IMR-90 (cell line): ENCODE data around the gene POU2F1.

Experiments used
- BHLHE40 ChIP-seq: fragments of 150-350 bp; IDR thresholded peaks from 2 replicates; pipeline ENCODE4 v1.6.1; 2016; ENCODE audit warnings: mild to moderate bottlenecking, low read depth, low read length
- CEBPB ChIP-seq: IDR thresholded peaks from 2 replicates; pipeline ENCODE4 v1.6.1; 2012; ENCODE audit warnings: low read depth, low read length, improper control_type of control experiment
- CTCF ChIP-seq: conservative IDR thresholded peaks from 2 replicates; pipeline ENCODE4 v1.5.1; 2012; ENCODE audit warnings: mild to moderate bottlenecking, low read depth, low read length, improper control_type of control experiment
- MXI1 ChIP-seq: IDR thresholded peaks from 2 replicates; pipeline ENCODE4 v1.6.1; 2012; ENCODE audit warnings: low read depth, mild to moderate bottlenecking, low read length, moderate library complexity, borderline replicate concordance
- NFE2L2 ChIP-seq: fragments of 150-350 bp; IDR thresholded peaks from 2 replicates; pipeline ENCODE4 v1.6.1; 2016; ENCODE audit warnings: low read depth, mild to moderate bottlenecking, low read length
- POLR2A ChIP-seq: IDR thresholded peaks from 2 replicates; pipeline ENCODE4 v1.6.1; 2012; ENCODE audit warnings: mild to moderate bottlenecking, low read depth, low read length
- RAD21 ChIP-seq: IDR thresholded peaks from 2 replicates; pipeline ENCODE4 v1.6.1; 2012; ENCODE audit warnings: low read length, improper control_type of control experiment
- RCOR1 ChIP-seq: IDR thresholded peaks from 2 replicates; pipeline ENCODE4 v1.6.1; 2012; ENCODE audit warnings: mild to moderate bottlenecking, low read length, improper control_type of control experiment; ENCODE audit not compliant: insufficient replicate concordance
- RFX5 ChIP-seq: IDR thresholded peaks from 2 replicates; pipeline ENCODE4 v1.8.0; 2012; ENCODE audit warnings: low read depth, mild to moderate bottlenecking, low read length, moderate library complexity
- SMC3 ChIP-seq: fragments of 150-350 bp; IDR thresholded peaks from 2 replicates; pipeline ENCODE4 v1.6.1; 2016; ENCODE audit warnings: low read depth, mild to moderate bottlenecking, antibody characterized with exemption, low read length, moderate library complexity
- USF2 ChIP-seq: fragments of 150-350 bp; IDR thresholded peaks from 2 replicates; pipeline ENCODE4 v1.6.1; 2017; ENCODE audit warnings: mild to moderate bottlenecking, antibody characterized with exemption, low read length, low read depth

- TF ChIP-seq CTCF (no peak), RAD21 (no peak), POLR2A (no peak), USF2 (no peak), RFX5 (no peak), BHLHE40 (no peak), RCOR1 (no peak), MXI1 (no peak), CEBPB (no peak), SMC3 (no peak), NFE2L2 (no peak)
Observed at GRCh38 chr1:167198518-167199133, 22.1 kb upstream of the POU2F1 start.
